G401.6 (cell line): ENCODE data around the gene OR6K6.

ENCODE experiments used
- FAIRE-seq: peaks from 2 replicates; lab custom pipeline; 2012; peaks lifted over from hg19 to GRCh38; lab: Jason Lieb, UNC

Gene OR6K6

GRCh38 chr1:158754420-158754819, at the start of gene OR6K6:
OR6K6 (plus strand) TSS chr1:158754720; CDS start chr1:158754888, 168 bp downstream.
- FAIRE-seq, result no peak

GRCh38 chr1:158706096-158706495, 48.4 kb upstream of the OR6K6 start:
- FAIRE-seq, result no peak

GRCh38 chr1:158711098-158711497, 43.4 kb upstream of the OR6K6 start:
- FAIRE-seq, result no peak

GRCh38 chr1:158714754-158715153, 39.8 kb upstream of the OR6K6 start:
- no peak for FAIRE-seq

- FAIRE-seq, result no peak
Observed at GRCh38 chr1:158716335-158716734, 38.2 kb upstream of the OR6K6 start.

GRCh38 chr1:158717344-158717743, 37.2 kb upstream of the OR6K6 start:
- FAIRE-seq, result no peak

- no peak for FAIRE-seq
Observed at GRCh38 chr1:158719664-158720063, 34.9 kb upstream of the OR6K6 start.

GRCh38 chr1:158720620-158721019, 33.9 kb upstream of the OR6K6 start, which contains the start of gene OR6K3:
OR6K3 (minus strand) TSS chr1:158720720; CDS start chr1:158718115, 2,605 bp downstream.
- no peak for FAIRE-seq

GRCh38 chr1:158724442-158724841, 30.1 kb upstream of the OR6K6 start:
- FAIRE-seq, result no peak

GRCh38 chr1:158728510-158729225, 25.9 kb upstream of the OR6K6 start:
- FAIRE-seq, result no peak

- no peak for FAIRE-seq
Observed at GRCh38 chr1:158730453-158730852, 24.1 kb upstream of the OR6K6 start.

GRCh38 chr1:158731707-158732106, 22.8 kb upstream of the OR6K6 start:
- no peak for FAIRE-seq

GRCh38 chr1:158732524-158732923, 22.0 kb upstream of the OR6K6 start:
- no peak for FAIRE-seq

GRCh38 chr1:158735848-158736247, 18.7 kb upstream of the OR6K6 start:
- FAIRE-seq, result no peak

- no peak for FAIRE-seq
Observed at GRCh38 chr1:158752155-158752712, 2.3 kb upstream of the OR6K6 start.

- no peak for FAIRE-seq
Observed at GRCh38 chr1:158771950-158772866, 17.7 kb downstream of the OR6K6 start, which contains the start of gene OR6N1. OR6N1 (minus strand) TSS chr1:158772195; CDS start chr1:158766682, 5,513 bp downstream.

GRCh38 chr1:158781104-158781503, 26.6 kb downstream of the OR6K6 start, which contains the start of gene OR6N2:
OR6N2 (minus strand) TSS chr1:158781204; CDS start chr1:158777635, 3,569 bp downstream.
- FAIRE-seq, result no peak

- no peak for FAIRE-seq
Observed at GRCh38 chr1:158793604-158794003, 39.1 kb downstream of the OR6K6 start.

GRCh38 chr1:158794247-158794646, 39.7 kb downstream of the OR6K6 start:
- FAIRE-seq, result no peak

- FAIRE-seq, result no peak
Observed at GRCh38 chr1:158798531-158798930, 44.0 kb downstream of the OR6K6 start.

- FAIRE-seq, result no peak
Observed at GRCh38 chr1:158799689-158800088, 45.2 kb downstream of the OR6K6 start.

GRCh38 chr1:158800526-158800925, 46.0 kb downstream of the OR6K6 start:
- FAIRE-seq, result no peak

GRCh38 chr1:158801396-158801795, 46.9 kb downstream of the OR6K6 start:
- FAIRE-seq, result no peak
